ENCODE data around the gene KCNQ4.

The KCNQ4 gene

GRCh38 chr1:40886318-40887011 is 102.9 kb downstream of the KCNQ4 start:
- no peak for DNase-seq (ENCODE audit: low read depth in 1 of 2, low spot score in 1 of 2)
- Histone ChIP-seq H3K27me3 (ENCODE audit: insufficient read depth, poor library complexity, severe bottlenecking) (peaks cover 10% of the 10 kb centered on the region), H3K27ac (replicated peaks) (no peak overlapping the region), H3K4me3 (replicated peaks; ENCODE audit: insufficient read depth, low read length) (no peak overlapping the region)
- TF ChIP-seq POLR2AphosphoS5 (IDR thresholded peaks at IDR 0.05; ENCODE audit: low read depth), result no peak
- TF ChIP-seq REST (IDR thresholded peaks at IDR 0.05; ENCODE audit: insufficient replicate concordance, low read depth), result no peak
- TF ChIP-seq GABPA (IDR thresholded peaks at IDR 0.05; ENCODE audit: low read depth), result no peak
- TF ChIP-seq CTCF (IDR thresholded peaks at IDR 0.05; ENCODE audit: insufficient read depth, low read length), result no peak
- TF ChIP-seq SPI1 (IDR thresholded peaks at IDR 0.05; ENCODE audit: borderline replicate concordance, low read depth), result no peak

- Histone ChIP-seq H3K4me3 (replicated peaks; ENCODE audit: insufficient read depth, low read length) (no peak overlapping the region), H3K27me3 (ENCODE audit: insufficient read depth, poor library complexity, severe bottlenecking) (peaks cover 10% of the 10 kb centered on the region), H3K27ac (replicated peaks) (no peak overlapping the region)
- no peak for TF ChIP-seq REST (IDR thresholded peaks at IDR 0.05; ENCODE audit: insufficient replicate concordance, low read depth)
- no peak for TF ChIP-seq GABPA (IDR thresholded peaks at IDR 0.05; ENCODE audit: low read depth)
- TF ChIP-seq SPI1 (IDR thresholded peaks at IDR 0.05; ENCODE audit: borderline replicate concordance, low read depth), result no peak
- TF ChIP-seq POLR2AphosphoS5 (IDR thresholded peaks at IDR 0.05; ENCODE audit: low read depth), result no peak
- no peak for TF ChIP-seq CTCF (IDR thresholded peaks at IDR 0.05; ENCODE audit: insufficient read depth, low read length)
- no peak for DNase-seq (ENCODE audit: low read depth in 1 of 2, low spot score in 1 of 2)
Observed at GRCh38 chr1:40887012-40887378, 103.4 kb downstream of the KCNQ4 start.

GRCh38 chr1:40887652-40888051 is 104.1 kb downstream of the KCNQ4 start:
- TF ChIP-seq POLR2AphosphoS5 (IDR thresholded peaks at IDR 0.05; ENCODE audit: low read depth), result no peak
- TF ChIP-seq GABPA (IDR thresholded peaks at IDR 0.05; ENCODE audit: low read depth), result no peak
- TF ChIP-seq SPI1 (IDR thresholded peaks at IDR 0.05; ENCODE audit: borderline replicate concordance, low read depth), result no peak
- TF ChIP-seq CTCF (IDR thresholded peaks at IDR 0.05; ENCODE audit: insufficient read depth, low read length), result no peak
- TF ChIP-seq REST (IDR thresholded peaks at IDR 0.05; ENCODE audit: insufficient replicate concordance, low read depth), result no peak
- no peak for DNase-seq (ENCODE audit: low read depth in 1 of 2, low spot score in 1 of 2)
- Histone ChIP-seq H3K27me3 (ENCODE audit: insufficient read depth, poor library complexity, severe bottlenecking) (peaks cover 10% of the 10 kb centered on the region), H3K27ac (replicated peaks) (no peak overlapping the region), H3K4me3 (replicated peaks; ENCODE audit: insufficient read depth, low read length) (no peak overlapping the region)
